ENCODE data around the gene CSHL1. TPM values are rescaled to one million over a fixed set of nuclear protein-coding genes. Genes with fewer than 3 reads are reported as not detected.
"Not testable (repeated sequence)": the region's sequence is repeated elsewhere in the genome, so short reads cannot be mapped to it uniquely, and the experiment has no call there.

The CSHL1 gene
- total RNA-seq, 2 experiments from 2014 or later, result not detected

DNA sequence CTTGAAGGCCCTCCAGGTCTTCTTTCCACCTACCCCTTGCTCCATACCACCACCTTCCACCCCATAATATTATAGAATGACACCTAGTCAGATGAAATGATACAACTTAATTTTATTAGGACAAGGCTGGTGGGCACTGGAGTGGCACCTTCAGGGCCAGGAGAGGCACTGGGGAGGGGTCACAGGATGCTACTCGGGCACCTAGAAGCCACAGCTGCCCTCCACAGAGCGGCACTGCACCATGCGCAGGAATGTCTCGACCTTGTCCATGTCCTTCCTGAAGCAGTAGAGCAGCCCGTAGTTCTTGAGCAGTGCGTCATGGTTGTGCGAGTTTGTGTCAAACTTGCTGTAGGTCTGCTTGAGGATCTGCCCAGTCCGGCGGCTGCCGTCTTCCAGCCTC, 16.2 kb downstream of the CSHL1 start:
- H3K36me3 Mint-ChIP-seq (ENCODE audit: low read depth); CTCF ChIA-PET; DNase-seq; H3K4me1 Mint-ChIP-seq (ENCODE audit: low read depth); intact Hi-C loops (cut with micrococcal nuclease); H3K4me3 Mint-ChIP-seq; H3K27me3 Mint-ChIP-seq (ENCODE audit: low read depth); H3K27ac Mint-ChIP-seq; H3K9me3 Mint-ChIP-seq: not testable (repeated sequence)

DNA sequence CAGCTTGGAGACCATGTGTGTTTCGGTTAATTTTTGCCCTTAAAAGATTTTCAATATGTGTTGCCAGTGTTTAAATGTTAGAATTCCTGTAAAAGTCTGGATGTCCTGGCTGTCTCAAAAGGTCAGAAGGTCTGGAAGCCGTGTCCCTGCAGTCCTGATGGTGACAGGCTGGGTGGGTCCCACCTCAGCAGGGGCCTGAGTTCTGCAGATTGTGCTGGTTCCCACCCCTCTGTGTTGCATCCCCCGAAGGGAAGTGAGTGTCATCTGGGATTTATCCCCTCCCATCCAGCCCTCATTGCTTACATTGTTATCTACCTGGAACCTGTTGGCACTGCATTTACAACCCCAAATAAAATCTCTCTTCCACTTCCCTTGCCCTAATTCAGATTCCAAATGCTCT, 17.0 kb downstream of the CSHL1 start:
- H3K36me3 Mint-ChIP-seq (ENCODE audit: low read depth); DNase-seq; CTCF ChIA-PET; H3K27ac Mint-ChIP-seq; H3K9me3 Mint-ChIP-seq; H3K4me3 Mint-ChIP-seq; intact Hi-C loops (cut with micrococcal nuclease); H3K27me3 Mint-ChIP-seq (ENCODE audit: low read depth); H3K4me1 Mint-ChIP-seq (ENCODE audit: low read depth): not testable (repeated sequence)

DNA sequence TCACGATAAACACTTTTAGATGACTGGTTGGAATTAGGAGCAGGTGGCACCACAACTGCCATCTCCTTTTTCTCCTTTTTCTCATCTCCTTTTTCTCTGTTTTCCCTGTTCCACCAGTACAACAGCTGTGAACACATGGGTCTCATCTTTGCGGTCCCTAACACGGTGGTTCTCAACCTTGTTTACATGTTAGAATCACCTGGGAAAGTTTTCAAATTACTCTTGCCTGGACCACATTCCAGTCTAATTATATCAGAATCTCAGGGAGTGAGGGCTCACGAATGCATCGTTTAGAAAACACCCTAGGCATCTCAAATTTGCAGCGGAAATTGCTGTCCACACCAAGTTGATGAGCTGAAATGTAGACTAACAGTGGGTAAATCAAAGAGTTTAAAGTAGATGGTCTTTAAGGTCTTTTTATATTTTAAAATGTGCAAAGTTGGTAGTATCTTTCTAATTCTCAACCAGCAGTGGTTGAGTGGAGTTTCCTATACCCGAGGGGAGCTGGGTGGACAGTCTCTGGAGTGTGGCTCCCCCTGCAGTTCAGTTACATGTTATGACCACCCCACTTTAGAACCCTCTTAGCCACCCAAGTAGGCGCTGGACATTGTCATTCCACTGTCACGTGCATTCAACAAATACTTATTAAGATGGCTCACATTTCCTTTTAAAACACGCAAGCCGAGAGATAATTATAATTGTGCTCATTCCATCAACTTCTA, 18.6 kb downstream of the CSHL1 start:
- CTCF ChIA-PET, result interaction anchor here (1.0 to 2.9 kb wide), 3 partner anchors 10 to 29 kb away, joined by 3 to 9 read pairs (median 3); partner anchors contain the start of gene CSHL1
- H3K4me1 Mint-ChIP-seq (ENCODE audit: low read depth); H3K4me3 Mint-ChIP-seq; intact Hi-C loops (cut with micrococcal nuclease); H3K36me3 Mint-ChIP-seq (ENCODE audit: low read depth); DNase-seq; H3K27ac Mint-ChIP-seq; H3K9me3 Mint-ChIP-seq; H3K27me3 Mint-ChIP-seq (ENCODE audit: low read depth): not testable (repeated sequence)

DNA sequence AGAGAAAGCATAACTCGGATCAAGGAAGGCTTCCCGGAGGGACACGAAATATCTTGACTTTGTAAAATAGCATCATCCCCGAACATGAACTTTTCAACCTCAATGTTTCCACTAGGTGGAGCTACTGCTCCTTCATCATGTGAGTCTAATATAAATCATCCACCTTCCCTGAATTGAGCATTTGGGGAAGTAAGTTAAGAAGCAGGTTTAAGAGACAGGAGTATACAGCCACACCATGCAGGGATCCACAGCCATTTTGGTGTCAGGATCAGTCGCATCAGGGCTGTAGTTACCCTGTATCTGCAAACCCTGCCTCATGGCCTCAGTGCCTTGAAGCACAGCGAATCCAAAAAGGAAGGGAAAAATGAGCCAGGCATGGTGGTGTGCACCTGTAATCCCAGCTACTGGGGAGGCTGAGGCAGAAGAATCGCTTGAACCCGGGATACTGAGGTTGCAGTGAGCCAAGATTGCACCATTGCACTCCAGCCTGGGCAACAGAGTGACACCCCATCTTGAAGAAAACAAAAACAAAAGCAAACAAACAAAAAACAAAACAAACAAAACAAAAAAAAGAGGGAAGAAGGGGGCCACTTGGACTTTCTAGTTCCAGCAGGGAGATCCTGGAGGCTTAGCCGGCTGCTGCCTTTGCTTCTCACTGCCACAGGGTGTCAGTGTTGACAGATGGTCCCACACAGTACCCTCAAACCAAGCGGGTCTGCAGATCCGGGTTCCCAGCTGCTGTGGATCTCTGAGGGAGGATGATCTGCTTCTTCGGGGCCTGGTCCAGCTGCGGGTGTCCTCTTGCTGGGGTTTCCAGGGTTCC, 21.8 kb downstream of the CSHL1 start:
- H3K4me3 Mint-ChIP-seq; H3K27me3 Mint-ChIP-seq (ENCODE audit: low read depth); H3K27ac Mint-ChIP-seq; H3K4me1 Mint-ChIP-seq (ENCODE audit: low read depth); intact Hi-C loops (cut with micrococcal nuclease); H3K9me3 Mint-ChIP-seq; H3K36me3 Mint-ChIP-seq (ENCODE audit: low read depth): not testable (repeated sequence)
- CTCF ChIA-PET, result interaction anchor here (0.6 to 4.1 kb wide), 16 partner anchors 8 to 244 kb away, joined by 3 to 20 read pairs (median 4); partner anchors contain the start of genes CSHL1 and GH2
- DNase-seq, result peak; percentile 23

DNA sequence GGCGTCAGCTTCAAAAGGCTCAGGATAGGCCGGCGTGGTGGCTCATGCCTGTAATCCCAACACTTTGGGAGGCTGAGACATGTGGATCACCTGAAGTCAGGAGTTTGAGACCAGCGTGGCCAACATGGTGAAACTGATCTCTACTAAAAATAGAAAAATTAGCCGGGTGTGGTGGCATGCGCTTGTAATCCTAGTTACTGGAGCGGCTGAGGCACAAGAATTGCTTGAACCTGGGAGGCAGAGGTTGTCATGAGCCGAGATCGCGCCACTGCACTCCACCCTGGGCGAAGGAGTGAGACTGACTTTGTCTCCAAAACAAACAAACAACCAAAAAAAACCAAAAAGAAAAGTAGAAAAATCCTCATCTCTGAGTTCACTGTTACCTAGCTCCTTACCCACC, 25.9 kb downstream of the CSHL1 start:
- CTCF ChIA-PET, result interaction anchor here (0.7 kb wide), 1 partner anchor 291 kb away, joined by 3 read pairs; no protein-coding TSS in a partner anchor
- DNase-seq; H3K36me3 Mint-ChIP-seq (ENCODE audit: low read depth); H3K27ac Mint-ChIP-seq; H3K27me3 Mint-ChIP-seq (ENCODE audit: low read depth); intact Hi-C loops (cut with micrococcal nuclease); H3K4me1 Mint-ChIP-seq (ENCODE audit: low read depth); H3K9me3 Mint-ChIP-seq; H3K4me3 Mint-ChIP-seq: not testable (repeated sequence)

DNA sequence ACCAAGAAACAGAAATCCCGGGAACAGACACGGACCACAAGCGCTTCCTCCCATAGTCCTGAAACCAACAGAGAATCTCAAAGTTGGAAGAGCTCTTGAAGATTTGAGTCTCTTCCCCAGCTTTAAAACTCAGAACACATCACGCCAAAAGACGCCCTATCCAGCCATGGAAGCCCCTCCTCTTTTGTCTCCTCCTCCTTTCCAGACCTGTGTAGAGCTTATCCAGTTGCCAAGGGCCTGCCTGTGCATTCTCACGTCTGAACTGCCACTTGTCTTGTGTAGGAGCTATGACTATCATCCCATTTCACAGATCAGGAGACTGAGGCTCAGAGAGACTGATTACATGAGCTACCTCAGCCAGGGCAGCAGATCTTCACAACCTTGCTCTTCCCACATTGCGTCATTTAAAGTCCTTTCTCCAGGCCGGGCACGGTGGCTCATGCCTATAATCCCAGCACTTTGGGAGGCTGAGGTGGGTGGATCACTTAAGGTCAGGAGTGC, 28.4 kb downstream of the CSHL1 start:
- CTCF ChIA-PET, result interaction anchor here (0.8 to 1.8 kb wide), 8 partner anchors 13 to 662 kb away, joined by 3 to 9 read pairs (median 4); no protein-coding TSS in a partner anchor
- H3K4me1 Mint-ChIP-seq (ENCODE audit: low read depth); DNase-seq; intact Hi-C loops (cut with micrococcal nuclease); H3K36me3 Mint-ChIP-seq (ENCODE audit: low read depth); H3K9me3 Mint-ChIP-seq; H3K4me3 Mint-ChIP-seq; H3K27ac Mint-ChIP-seq; H3K27me3 Mint-ChIP-seq (ENCODE audit: low read depth): not testable (repeated sequence)

DNA sequence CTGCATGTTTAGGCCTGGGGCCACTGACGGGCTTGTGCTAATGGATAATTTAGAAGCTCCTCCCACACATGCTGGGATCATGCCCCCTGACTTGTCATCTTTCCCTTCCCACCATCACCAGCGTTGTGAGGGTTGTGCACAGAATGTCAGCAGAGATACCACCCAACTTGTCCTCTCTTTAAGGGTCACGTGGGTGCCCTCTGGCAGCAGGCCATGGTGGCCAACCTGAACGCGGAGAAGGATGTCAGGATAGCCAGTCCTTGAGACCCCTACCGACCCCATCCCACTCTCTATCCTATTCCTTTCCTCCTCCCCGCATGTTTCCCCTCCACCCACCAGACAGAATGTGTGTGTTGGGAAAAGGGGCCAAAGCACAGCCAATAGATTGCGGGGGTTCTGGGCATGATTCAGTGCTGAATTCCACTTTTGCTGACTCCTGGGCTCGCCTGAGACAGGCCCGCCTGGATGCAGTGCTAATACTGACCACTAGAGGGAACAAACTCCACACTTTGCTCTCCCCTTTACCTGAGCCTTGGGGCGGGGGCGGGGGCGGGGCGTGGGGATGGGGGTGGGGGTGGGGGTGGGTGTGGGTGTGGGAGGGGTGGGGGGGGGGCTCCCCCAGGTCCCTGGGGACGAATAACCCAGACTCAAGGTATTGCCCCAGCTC, 29.0 kb downstream of the CSHL1 start, which contains the start of gene GH2:
Gene GH2, minus strand, starts transcription at position 10 of the 667 bp plus-strand sequence. CDS start 143 bp downstream, outside the sequence.
- DNase-seq, result peak; percentile 79
- Mint-ChIP-seq H3K4me3 (no peak within 1 kb of the TSS), H3K36me3 (ENCODE audit: low read depth) (no peaks in the 10 kb centered on the region), H3K27ac (no peak within 1 kb of the TSS), H3K27me3 (ENCODE audit: low read depth) (no peaks in the 10 kb centered on the region), H3K9me3 (no peaks in the 10 kb centered on the region), H3K4me1 (ENCODE audit: low read depth) (peaks cover 2% of the 10 kb centered on the region)
- CTCF ChIA-PET, result interaction anchor here (0.6 to 1.8 kb wide), 10 partner anchors 8 to 663 kb away, joined by 3 to 9 read pairs (median 3); no protein-coding TSS in a partner anchor
- intact Hi-C loops (cut with micrococcal nuclease), result no loop called here

DNA sequence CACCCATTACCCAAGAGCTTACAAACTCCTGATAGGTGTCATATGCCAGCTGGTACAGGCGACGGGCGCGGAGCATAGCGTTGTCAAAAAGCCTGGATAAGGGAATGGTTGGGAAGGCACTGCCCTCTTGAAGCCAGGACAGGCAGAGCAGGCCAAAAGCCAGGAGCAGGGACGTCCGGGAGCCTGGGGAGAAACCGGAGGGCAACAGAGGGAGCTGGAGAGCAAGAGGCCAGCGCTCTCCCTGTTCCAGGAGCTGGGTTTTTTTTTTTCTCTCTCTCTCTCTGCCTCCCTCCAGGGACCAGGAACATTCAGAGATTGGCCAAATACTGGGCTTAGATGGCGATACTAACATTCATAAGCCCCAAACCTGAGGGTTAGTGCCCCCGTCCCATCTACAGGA, 29.7 kb downstream of the CSHL1 start:
- H3K36me3 Mint-ChIP-seq (ENCODE audit: low read depth); H3K9me3 Mint-ChIP-seq; intact Hi-C loops (cut with micrococcal nuclease); H3K27me3 Mint-ChIP-seq (ENCODE audit: low read depth); H3K27ac Mint-ChIP-seq; DNase-seq; H3K4me3 Mint-ChIP-seq; H3K4me1 Mint-ChIP-seq (ENCODE audit: low read depth): not testable (repeated sequence)
- CTCF ChIA-PET, result interaction anchor here (0.6 to 1.7 kb wide), 9 partner anchors 9 to 218 kb away, joined by 3 to 7 read pairs (median 3); no protein-coding TSS in a partner anchor

DNA sequence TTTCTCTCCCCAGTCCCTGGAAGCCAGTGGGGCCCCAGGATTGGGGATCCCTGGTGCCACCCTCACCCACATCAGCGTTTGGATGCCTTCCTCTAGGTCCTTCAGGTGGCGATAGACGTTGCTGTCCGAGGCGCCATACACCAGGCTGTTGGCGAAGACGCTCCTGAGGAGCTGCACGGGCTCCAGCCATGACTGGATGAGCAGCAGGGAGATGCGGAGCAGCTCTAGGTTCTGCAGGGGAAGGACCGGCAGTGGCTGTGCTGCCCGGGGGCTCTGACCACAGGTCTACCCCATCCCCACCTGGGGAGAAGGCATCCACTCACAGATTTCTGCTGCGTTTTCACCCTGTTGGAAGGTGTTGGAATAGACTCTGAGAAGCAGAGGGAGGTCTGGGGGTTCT, 30.4 kb downstream of the CSHL1 start:
- Mint-ChIP-seq H3K27me3 (ENCODE audit: low read depth) (no peaks in the 10 kb centered on the region), H3K27ac (no peak overlapping the region), H3K9me3 (no peaks in the 10 kb centered on the region), H3K36me3 (ENCODE audit: low read depth) (no peaks in the 10 kb centered on the region), H3K4me3 (no peak overlapping the region), H3K4me1 (ENCODE audit: low read depth) (peaks cover 2% of the 10 kb centered on the region)
- CTCF ChIA-PET, result interaction anchor here (0.6 to 1.3 kb wide), 4 partner anchors 15 to 169 kb away, joined by 3 to 7 read pairs (median 3); no protein-coding TSS in a partner anchor
- no peak for DNase-seq
- intact Hi-C loops (cut with micrococcal nuclease), result no loop called here

DNA sequence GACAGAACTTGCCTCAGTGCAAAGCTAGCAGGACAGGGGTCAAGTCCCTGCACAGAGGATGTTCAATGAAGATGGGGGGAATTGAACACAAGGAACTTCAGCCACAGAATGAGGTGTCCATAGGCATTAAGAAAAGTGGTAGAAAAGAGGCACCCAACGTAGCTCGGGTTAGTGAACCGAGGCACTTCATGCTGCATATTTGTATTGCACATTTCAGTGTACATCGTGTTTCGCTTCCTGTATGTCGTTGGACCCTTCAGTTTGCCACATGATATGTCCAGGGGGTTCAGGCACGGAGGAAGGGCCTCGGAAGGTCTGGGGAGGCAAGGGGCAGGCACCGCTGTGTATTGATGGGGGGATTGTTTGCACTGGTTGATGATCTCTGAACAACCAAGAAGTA, 32.6 kb downstream of the CSHL1 start:
- DNase-seq; H3K9me3 Mint-ChIP-seq; H3K4me3 Mint-ChIP-seq; H3K27me3 Mint-ChIP-seq (ENCODE audit: low read depth); CTCF ChIA-PET; H3K27ac Mint-ChIP-seq; intact Hi-C loops (cut with micrococcal nuclease); H3K4me1 Mint-ChIP-seq (ENCODE audit: low read depth); H3K36me3 Mint-ChIP-seq (ENCODE audit: low read depth): not testable (repeated sequence)

DNA sequence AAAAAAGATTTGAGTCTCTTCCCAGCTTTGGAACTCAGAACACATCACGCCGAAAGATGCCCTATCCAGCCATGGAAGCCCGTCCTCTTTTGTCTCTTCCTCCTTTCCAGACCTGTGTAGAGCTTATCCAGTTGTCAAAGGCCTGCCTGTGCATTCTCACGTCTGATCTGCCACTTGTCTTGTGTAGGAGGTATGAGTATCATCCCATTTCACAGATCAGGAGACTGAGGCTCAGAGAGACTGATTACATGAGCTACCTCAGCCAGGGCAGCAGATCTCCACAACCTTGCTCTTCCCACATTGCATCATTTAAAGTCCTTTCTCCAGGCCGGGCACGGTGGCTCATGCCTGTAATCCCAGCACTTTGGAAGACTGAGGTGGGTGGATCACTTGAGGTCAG, 36.4 kb downstream of the CSHL1 start:
- H3K36me3 Mint-ChIP-seq (ENCODE audit: low read depth); intact Hi-C loops (cut with micrococcal nuclease); DNase-seq; H3K9me3 Mint-ChIP-seq; H3K27ac Mint-ChIP-seq; H3K4me1 Mint-ChIP-seq (ENCODE audit: low read depth); H3K4me3 Mint-ChIP-seq; H3K27me3 Mint-ChIP-seq (ENCODE audit: low read depth): not testable (repeated sequence)
- CTCF ChIA-PET, result interaction anchor here (0.7 to 3.3 kb wide), 4 partner anchors 9 to 17 kb away, joined by 3 to 14 read pairs (median 4); no protein-coding TSS in a partner anchor
